Measurements from ENCODE around the gene SLC7A1.

- no peak for TF ChIP-seq TARDBP (IDR thresholded peaks at IDR 0.05)
- no peak for TF ChIP-seq SUZ12 (IDR thresholded peaks at IDR 0.05)
- TF ChIP-seq ZNF384 (IDR thresholded peaks at IDR 0.05), result no peak
- TF ChIP-seq FOXK2 (IDR thresholded peaks at IDR 0.05), result no peak
- TF ChIP-seq PKNOX1 (IDR thresholded peaks at IDR 0.05), result no peak
- no peak for TF ChIP-seq BHLHE40 (IDR thresholded peaks at IDR 0.05; ENCODE audit: borderline replicate concordance)
- no peak for TF ChIP-seq FOXA1 (IDR thresholded peaks at IDR 0.05)
- TF ChIP-seq SP1 (IDR thresholded peaks at IDR 0.05), result no peak
- TF ChIP-seq ELF4 (IDR thresholded peaks at IDR 0.05), result no peak
- TF ChIP-seq HDGF (IDR thresholded peaks at IDR 0.05; ENCODE audit: borderline replicate concordance), result no peak
These were observed 92.2 kb downstream of the SLC7A1 start for GRCh38 chr13:29503041-29503837.
